SIG-M5 treated with dmso at 0.1 percent for 504 hours (cell line): ENCODE results near the gene RALGPS2.
"Not testable (repeated sequence)": the region's sequence is repeated elsewhere in the genome, so short reads cannot be mapped to it uniquely, and the experiment has no call there.

Source experiments
- DNase-seq: peaks from one replicate; lab custom pipeline; 2025; ENCODE audit not compliant: unreplicated experiment; lab: John Stamatoyannopoulos, UW

Gene RALGPS2

GRCh38 chr1:178774263-178774662 lies 49.2 kb downstream of the RALGPS2 start:
- DNase-seq, result peak; percentile 23

GRCh38 chr1:178776553-178776952 lies 51.5 kb downstream of the RALGPS2 start:
- DNase-seq, result no peak

DNA sequence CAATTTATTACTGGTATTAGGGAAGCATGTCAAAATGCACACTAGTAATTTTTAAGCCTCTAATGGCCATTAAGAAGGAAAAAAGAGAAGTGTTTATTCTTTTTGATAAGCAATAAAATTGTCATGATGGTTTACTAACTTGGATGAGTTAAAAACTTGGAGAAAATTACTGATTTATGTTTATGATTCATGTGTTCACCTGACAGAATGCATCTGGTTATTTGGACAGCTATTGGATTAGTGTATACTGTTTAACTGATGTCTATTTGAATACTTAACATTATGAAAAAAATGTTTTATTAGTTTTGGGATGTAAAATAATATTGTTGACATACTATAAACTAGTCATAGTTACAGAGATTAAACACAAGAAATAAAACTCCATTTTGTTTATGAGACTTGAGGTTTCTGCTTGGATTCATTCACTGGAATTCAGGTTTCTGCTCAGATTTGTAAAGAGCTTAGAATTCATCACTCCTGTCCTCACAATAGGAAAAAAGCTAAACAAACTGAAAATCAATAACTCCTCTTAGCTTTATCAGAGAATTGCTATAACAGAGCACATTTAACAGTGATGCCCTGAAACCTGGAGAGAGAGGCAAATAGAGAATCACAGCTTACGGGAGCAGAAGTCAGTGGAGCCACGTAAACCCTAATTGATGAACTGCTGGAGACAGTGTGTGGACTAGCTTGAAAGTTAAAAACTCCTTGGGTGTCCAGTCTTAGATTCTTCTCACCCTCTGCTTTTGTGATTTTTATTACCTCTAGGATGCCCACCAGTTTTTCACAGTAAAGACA lies 56.7 kb downstream of the RALGPS2 start:
- no peak for DNase-seq

DNA sequence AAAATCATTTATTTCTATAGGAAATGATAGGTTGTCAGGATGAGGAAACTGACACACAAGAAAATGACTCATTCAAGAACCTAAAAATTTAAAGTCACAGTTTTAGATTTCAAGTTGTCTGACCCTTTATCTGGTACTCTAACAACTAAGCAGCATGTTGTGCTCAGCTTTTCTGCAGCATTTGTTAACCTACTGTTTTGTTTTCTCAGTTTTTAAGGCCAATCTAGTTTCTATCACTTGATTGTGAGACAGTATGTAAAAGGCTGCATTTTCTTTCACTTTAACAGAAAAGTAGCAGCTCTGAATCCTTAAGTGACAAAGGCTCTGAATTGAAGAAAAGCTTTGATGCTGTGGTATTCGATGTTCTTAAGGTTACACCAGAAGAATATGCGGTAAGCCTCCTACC lies 59.1 kb downstream of the RALGPS2 start:
- no peak for DNase-seq

DNA sequence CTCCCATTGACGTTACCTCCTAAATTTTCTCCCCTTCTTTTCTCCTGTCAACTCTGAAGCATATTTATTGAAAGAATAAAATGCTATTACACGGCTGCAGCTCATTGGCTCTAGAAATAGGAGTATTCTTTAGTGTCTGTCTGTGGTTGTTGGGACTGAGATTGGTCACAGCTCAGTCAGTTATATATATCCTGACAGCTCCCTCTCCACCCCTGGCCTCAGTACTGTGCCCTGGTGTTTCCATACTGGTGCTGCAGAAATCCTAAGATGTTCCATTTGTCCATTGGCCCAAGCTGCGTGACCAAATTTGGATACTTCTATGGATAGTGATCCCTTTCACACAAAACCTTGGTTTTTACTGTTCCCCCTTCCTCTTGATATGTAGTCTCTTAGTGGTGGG lies 67.3 kb downstream of the RALGPS2 start:
- DNase-seq, result no peak

DNA sequence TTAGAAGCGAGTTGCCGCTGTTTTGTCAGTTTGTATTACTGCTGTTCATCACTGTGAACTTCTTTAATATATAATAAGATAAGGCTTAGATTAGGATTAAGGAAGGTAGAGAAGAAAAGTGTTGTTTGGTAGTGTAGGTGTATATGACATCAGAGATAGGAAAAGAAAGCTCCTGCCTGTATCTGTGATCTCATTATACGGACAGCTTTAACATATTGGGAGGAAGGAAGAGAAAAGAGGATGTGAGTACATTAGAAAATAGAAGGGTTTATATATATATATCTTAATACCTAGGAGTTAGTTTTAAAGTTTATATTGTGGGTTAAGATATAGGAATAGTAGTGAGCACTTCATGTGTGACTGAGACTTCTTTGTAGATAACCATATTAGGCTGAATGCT lies 71.0 kb downstream of the RALGPS2 start:
- DNase-seq, result no peak

DNA sequence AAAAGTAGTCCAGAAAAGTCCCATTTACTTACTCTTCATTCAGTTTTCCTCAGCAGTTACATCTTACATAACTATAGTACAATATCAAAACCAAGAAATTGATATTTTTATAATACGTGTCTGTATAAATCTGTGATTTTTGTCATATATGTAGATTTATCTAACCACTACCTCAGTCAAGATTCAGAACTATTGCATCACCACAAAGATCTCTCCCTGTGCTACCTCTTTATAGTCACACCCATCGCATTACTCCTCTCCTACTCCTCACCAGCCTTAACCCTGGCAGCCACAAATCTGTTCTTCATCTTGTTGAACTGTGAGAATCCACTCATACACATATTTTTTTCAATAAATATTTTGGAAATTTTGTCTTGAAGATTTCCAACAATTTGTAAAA lies 72.5 kb downstream of the RALGPS2 start:
- no peak for DNase-seq

GRCh38 chr1:178798232-178798861 lies 73.3 kb downstream of the RALGPS2 start:
- DNase-seq, result no peak

DNA sequence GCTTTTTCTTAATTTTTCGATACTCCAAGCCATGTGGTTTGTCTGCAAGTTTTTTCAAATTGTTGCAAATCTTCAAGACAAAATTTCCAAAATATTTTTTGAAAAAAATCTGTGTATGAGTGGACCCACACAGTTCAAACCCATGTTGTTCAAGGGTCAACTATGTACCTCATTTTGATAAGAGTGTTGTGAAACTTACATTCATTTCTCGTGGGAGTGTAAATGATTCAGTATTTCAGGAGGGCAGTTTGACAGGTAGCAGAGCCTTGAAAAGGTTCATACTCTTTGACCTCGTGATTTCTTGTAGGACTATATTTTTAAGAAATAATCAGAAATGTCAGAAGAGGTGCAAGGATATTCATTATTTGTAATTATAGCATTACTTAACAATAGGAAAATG lies 77.8 kb downstream of the RALGPS2 start:
- no peak for DNase-seq

DNA sequence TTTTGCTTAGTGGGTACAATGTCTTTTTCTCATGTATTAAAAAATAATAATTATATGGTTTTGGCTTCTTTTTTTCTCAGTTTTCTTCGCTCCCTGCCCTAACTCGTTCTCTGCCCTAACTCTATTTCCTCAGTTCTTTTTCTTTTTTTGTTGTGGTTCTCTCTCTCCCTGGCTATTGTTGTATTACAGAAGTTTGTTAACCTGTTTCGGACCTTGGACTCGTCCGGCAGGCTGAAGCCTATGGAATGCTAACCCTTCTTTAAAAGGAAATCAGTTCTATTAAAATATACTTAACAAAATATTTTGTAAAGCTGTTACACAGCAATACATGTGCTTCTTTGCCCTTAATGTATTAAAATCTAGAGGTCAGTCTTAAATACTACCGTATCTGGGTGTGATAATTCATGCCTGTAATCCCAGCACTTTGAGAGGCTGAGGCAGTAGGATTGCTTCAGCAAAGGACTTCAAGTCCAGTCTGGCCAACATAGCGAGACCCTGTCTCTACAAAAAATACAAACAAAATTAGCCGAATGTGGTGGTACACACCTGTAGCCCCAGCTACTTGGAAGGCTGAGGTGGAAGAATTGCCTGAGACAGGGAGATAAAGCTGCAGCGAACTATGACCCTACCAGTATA lies 81.7 kb downstream of the RALGPS2 start:
- DNase-seq, result no peak

DNA sequence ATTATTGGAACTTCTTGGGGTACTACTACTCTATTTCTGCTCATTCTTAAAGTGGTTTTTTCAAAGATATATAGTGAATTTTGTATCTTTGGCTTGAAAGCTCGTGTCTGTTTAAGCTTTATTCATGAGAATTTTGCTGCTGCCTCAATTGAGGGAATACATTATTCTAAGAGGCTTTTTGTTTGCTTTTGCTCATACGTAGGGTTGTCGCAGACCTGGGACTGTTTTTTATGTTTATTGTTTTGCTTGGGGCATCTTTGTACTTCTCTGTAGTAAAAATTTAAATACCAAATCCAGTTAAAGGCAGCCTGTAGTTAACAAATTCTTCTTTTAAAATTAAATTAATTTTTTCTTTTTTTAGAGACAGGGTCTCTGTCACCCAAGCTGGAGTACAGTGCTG lies 83.5 kb downstream of the RALGPS2 start:
- no peak for DNase-seq

DNA sequence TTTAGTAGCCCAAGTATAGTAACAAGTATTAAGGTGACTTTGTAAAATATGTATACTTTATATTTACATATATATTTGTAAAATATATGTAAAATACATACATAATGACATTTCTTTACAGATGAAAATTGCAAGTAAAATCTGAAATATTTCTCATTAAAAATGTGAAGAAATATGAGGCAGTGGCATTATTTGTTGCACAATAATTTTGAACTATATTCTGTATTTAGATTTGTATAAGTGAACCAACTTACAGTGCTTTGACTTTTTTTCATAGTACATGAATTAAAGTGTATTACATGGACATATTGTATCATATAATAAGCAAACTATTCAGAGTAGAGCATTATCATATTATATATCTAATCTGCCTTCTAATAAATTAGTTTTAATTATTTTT lies 85.5 kb downstream of the RALGPS2 start:
- no peak for DNase-seq

DNA sequence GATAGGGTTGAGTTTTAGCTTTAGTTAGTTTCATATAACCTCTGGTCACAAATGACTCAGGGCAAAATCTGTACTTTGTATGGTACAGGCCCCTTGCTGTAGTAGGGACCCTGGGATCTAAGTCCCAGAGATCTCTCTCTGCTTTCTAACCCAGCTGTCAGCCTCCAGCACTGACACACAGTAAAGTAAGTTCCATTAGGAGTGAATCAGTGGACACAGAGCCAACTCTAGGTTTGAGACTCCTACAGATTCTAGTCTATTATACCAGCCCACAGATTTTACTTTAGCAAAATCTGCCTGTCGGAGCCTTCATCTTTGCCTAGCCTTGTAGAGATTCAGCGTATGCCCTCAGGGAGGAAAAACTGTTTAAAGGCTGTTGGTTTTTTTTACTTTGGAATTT lies 93.4 kb downstream of the RALGPS2 start:
- DNase-seq, result no peak

DNA sequence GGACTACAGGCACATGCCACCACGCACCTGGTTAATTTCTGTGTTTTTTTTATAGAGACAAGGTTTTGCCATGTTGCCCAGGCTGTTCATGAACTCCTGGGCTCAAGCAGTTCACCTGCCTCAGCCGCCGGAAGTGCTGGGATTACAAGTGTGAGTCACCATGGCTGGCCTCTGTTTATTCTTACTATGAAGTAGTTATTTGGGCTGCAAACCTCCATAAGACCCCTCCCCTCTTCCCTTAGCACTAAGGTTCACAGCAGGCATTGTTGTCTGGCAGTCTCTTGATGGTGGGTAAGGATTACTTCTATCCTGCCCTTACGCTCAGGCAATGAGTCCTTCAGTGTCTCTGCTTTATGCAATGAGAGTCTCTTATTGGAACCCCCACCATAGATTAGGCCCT lies 94.1 kb downstream of the RALGPS2 start:
- no peak for DNase-seq

DNA sequence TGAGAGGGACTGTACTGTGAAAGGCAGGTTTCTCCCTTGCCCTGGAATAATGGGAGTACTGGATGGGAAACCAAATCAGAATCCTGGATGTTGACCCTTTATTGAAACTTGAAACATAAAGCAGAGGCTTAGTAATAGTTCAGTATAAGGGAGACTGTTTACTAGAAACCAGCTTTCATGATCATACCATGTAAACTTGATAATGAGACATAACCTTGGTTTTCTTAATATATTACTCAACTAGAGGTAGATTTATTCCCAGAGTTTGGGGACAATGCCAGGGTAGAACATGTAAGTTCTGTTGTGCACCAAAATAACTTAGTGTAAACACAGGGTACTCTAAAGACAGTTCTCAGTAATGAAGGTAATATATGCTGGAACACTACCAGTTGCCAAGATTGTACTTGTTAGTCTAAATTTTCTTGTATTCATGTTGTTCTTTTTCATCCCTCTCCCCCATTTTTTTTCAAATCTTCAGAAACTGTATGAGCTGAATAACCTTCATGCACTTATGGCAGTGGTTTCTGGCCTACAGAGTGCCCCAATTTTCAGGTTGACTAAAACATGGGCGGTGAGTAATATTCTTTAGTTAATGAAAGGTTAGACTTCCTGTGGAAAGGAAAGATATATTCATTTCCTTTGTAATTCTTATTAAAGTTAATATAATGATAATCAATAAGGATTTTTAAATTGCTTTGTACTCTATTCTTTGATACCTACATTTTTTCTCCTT lies 96.3 kb downstream of the RALGPS2 start:
- DNase-seq, result no peak

- no peak for DNase-seq
Observed at GRCh38 chr1:178825167-178825566, 100.1 kb downstream of the RALGPS2 start.

GRCh38 chr1:178844436-178844835 lies 119.4 kb downstream of the RALGPS2 start:
- no peak for DNase-seq

DNA sequence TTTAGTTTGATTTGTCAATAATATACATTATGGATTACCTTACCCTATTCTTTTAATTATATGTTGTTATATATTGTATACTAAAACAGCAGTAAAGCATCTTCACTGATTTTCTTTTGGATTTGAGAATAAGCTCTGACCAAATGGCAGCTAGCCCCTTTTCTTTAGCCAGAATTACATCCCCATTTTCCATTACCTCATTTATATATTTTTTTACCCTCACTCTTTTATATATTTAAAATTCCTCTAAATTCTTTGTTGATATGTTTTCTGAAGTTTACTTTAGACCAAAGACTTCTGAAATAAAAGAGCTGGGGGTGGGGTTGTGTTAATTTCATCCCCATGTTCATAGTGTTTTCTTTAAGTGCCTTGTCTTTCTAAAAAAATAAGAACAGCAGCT lies 121.3 kb downstream of the RALGPS2 start:
- DNase-seq, result no peak

GRCh38 chr1:178847396-178847849 lies 122.4 kb downstream of the RALGPS2 start:
- DNase-seq, result no peak

- DNase-seq, result not testable (repeated sequence)
Observed at GRCh38 chr1:178847919-178848318, 122.9 kb downstream of the RALGPS2 start.

- no peak for DNase-seq
Observed at GRCh38 chr1:178849918-178850317, 124.9 kb downstream of the RALGPS2 start.

DNA sequence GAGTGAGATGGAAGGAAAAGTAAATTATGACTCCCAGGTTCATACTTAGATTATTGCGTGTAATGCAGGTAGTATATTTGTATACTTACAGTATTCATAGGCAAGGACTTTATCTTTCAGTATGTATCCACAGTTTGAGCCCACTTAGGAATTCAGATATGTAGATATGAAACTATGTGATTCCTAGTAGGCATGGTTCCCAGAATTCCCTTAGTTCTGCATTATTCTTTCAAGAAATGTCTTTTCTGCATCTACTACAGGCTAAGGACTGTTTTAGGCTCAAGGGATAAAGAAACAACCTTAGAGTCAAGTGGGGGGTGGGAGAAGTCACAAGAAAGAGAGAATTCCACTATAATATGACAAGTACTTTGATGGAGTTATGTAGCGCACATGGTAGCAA lies 132.1 kb downstream of the RALGPS2 start:
- no peak for DNase-seq
